Measurements from ENCODE around the gene MTG2. TPM values are rescaled to one million over a fixed set of nuclear protein-coding genes. Genes with fewer than 3 reads are reported as not detected.

Gene MTG2
- total RNA-seq, 4 donors from 2014 or later, result 17.0 to 26.1 (median 22.6) TPM

GRCh38 chr20:62208795-62209755 is 26.2 kb downstream of the MTG2 start:
- no peak for TF ChIP-seq CTCF (IDR thresholded peaks at IDR 0.05; ENCODE audit: low read depth)

- TF ChIP-seq CTCF (IDR thresholded peaks at IDR 0.05; ENCODE audit: low read depth), result no peak
Measured at GRCh38 chr20:62209850-62210495, 27.1 kb downstream of the MTG2 start.

GRCh38 chr20:62210496-62210855 is 27.6 kb downstream of the MTG2 start:
- no peak for TF ChIP-seq CTCF (IDR thresholded peaks at IDR 0.05; ENCODE audit: low read depth)

GRCh38 chr20:62211216-62211615 is 28.4 kb downstream of the MTG2 start:
- no peak for TF ChIP-seq CTCF (IDR thresholded peaks at IDR 0.05; ENCODE audit: low read depth)

- no peak for TF ChIP-seq CTCF (IDR thresholded peaks at IDR 0.05; ENCODE audit: low read depth)
Measured at GRCh38 chr20:62211769-62212288, 29.0 kb downstream of the MTG2 start.

GRCh38 chr20:62212299-62212698 is 29.5 kb downstream of the MTG2 start:
- TF ChIP-seq CTCF (IDR thresholded peaks at IDR 0.05; ENCODE audit: low read depth), result no peak

- no peak for TF ChIP-seq CTCF (IDR thresholded peaks at IDR 0.05; ENCODE audit: low read depth)
Measured at GRCh38 chr20:62214067-62214466, 31.2 kb downstream of the MTG2 start.
